B cell (primary cell): ENCODE results near the gene CSNK1E. TPM values are rescaled to one million over a fixed set of nuclear protein-coding genes. Genes with fewer than 3 reads are reported as not detected.

Experiments used
- ATAC-seq: fragments of 200-7000 bp; cut with Tn5 transposase; one replicate; pipeline ENCODE4 v1.10.0; 2021; ENCODE audit warnings: low read depth, mild to moderate bottlenecking, moderate number of reproducible peaks, moderate library complexity
- CTCF ChIA-PET: fragments of 350-600 bp; sonication (Branson Sonifier 250); formaldehyde crosslinking; loops from one replicate; lab custom pipeline; 2021; ENCODE audit warnings: antibody characterized with exemption, inconsistent platforms; lab: Charles Lee
- POLR2A ChIA-PET: fragments of 350-600 bp; sonication (Branson Sonifier 250); formaldehyde crosslinking; loops from one replicate; lab custom pipeline; 2021; ENCODE audit warnings: antibody characterized with exemption; lab: Charles Lee
- DNase-seq: peaks from one replicate; pipeline ENCODE4 v3.0.0; 2013
- H2AFZ ChIP-seq: 2 replicates; pipeline ENCODE4 v1.6.1; 2012; ENCODE audit warnings: mild to moderate bottlenecking, low read depth, low read length; ENCODE audit not compliant: insufficient read depth, poor library complexity, severe bottlenecking
- H3K27ac ChIP-seq, 2 donors: 1 replicate in 1 of 2; 2 replicates in 1 of 2; pipeline ENCODE4 v1.5.1; 2012 to 2013; ENCODE audit warnings: low read length in 2 of 2, mild to moderate bottlenecking in 2 of 2, moderate library complexity in 1 of 2
- H3K27me3 ChIP-seq, 4 experiments: fragments of 200-600 bp in 1 of 4; sonication (generic) in 1 of 4; replicated peaks in 1 of 4; 1 replicate in 2 of 4; 2 replicates in 2 of 4; pipeline versions ENCODE4 v1.6.1 to v1.7.0; 2013 to 2016; ENCODE audit warnings: low read length in 3 of 4, mild to moderate bottlenecking in 2 of 4, mixed read lengths in 1 of 4, moderate library complexity in 1 of 4; ENCODE audit not compliant: insufficient read depth in 4 of 4, control insufficient read depth in 3 of 4; ENCODE audit errors: control extremely low read depth in 1 of 4
- H3K36me3 ChIP-seq, 2 experiments: replicated peaks in 1 of 2; 1 replicate in 1 of 2; 2 replicates in 1 of 2; pipeline versions ENCODE4 v1.6.1 to v1.7.1; 2013; ENCODE audit warnings: low read length in 1 of 2; ENCODE audit not compliant: insufficient read depth in 2 of 2, control insufficient read depth in 1 of 2; ENCODE audit errors: control extremely low read depth in 1 of 2, extremely low read depth in 1 of 2
- H3K4me1 ChIP-seq, 2 donors: fragments of 200-600 bp in 1 of 2; sonication (generic) in 1 of 2; 1 replicate in 1 of 2; 2 replicates in 1 of 2; pipeline versions ENCODE4 v1.5.1 to v1.6.1; 2013 to 2017; ENCODE audit warnings: low read length in 2 of 2; ENCODE audit not compliant: control insufficient read depth in 2 of 2, insufficient read depth in 2 of 2
- H3K4me2 ChIP-seq: replicated peaks from 2 replicates; pipeline ENCODE3; 2012; ENCODE audit warnings: mild to moderate bottlenecking, low read depth, low read length; ENCODE audit not compliant: poor library complexity, severe bottlenecking
- H3K4me3 ChIP-seq, 5 experiments: fragments of 200-600 bp in 1 of 5; sonication (generic) in 1 of 5; 1 replicate in 3 of 5; 2 replicates in 2 of 5; pipeline versions ENCODE4 v1.5.1 to v1.7.0; 2011 to 2016; ENCODE audit warnings: low read length in 4 of 5, mild to moderate bottlenecking in 4 of 5, low read depth in 2 of 5, control low read depth in 1 of 5, moderate library complexity in 1 of 5; ENCODE audit not compliant: insufficient read depth in 1 of 5; ENCODE audit errors: control extremely low read depth in 1 of 5, extremely low read depth in 1 of 5
- H3K79me2 ChIP-seq: fragments of 200-600 bp; sonication (generic); one replicate; pipeline ENCODE4 v1.6.0; 2016; ENCODE audit warnings: low read length; ENCODE audit not compliant: control insufficient read depth, insufficient read depth
- H3K9ac ChIP-seq: fragments of 200-600 bp; sonication (generic); 2 replicates; pipeline ENCODE4 v1.6.1; 2017; ENCODE audit warnings: mild to moderate bottlenecking, low read length, moderate library complexity
- H3K9me3 ChIP-seq, 3 donors: one replicate each; pipeline versions ENCODE4 v1.6.1 to v1.7.1; 2013; ENCODE audit warnings: low read length in 2 of 3; ENCODE audit not compliant: control insufficient read depth in 2 of 3, insufficient read depth in 1 of 3; ENCODE audit errors: control extremely low read depth in 1 of 3
- H4K20me1 ChIP-seq: 2 replicates; pipeline ENCODE4 v1.6.0; 2012; ENCODE audit warnings: mild to moderate bottlenecking, low read length; ENCODE audit not compliant: insufficient read depth, control insufficient read depth, poor library complexity, severe bottlenecking
- H3K27ac Mint-ChIP-seq: one replicate; pipeline ENCODE4 v1.8.0; 2021; ENCODE audit warnings: mixed read lengths
- H3K27me3 Mint-ChIP-seq: one replicate; pipeline ENCODE4 v1.8.0; 2021; ENCODE audit warnings: mixed read lengths
- H3K4me1 Mint-ChIP-seq: one replicate; pipeline ENCODE4 v1.8.0; 2021; ENCODE audit warnings: mixed read lengths
- H3K4me3 Mint-ChIP-seq: one replicate; pipeline ENCODE4 v1.8.0; 2021; ENCODE audit warnings: mixed read lengths
- H3K9me3 Mint-ChIP-seq: one replicate; pipeline ENCODE4 v1.8.0; 2022; ENCODE audit warnings: mixed read lengths; ENCODE audit not compliant: insufficient read depth
- CTCF ChIP-seq: fragments of 200-600 bp; IDR thresholded peaks from one replicate; pipeline ENCODE4 v1.8.0; 2022; ENCODE audit warnings: antibody characterized with exemption, mild to moderate bottlenecking
- EZH2 ChIP-seq: IDR thresholded peaks from 2 replicates; pipeline ENCODE4 v1.6.1; 2012; ENCODE audit warnings: borderline replicate concordance, low read depth, mild to moderate bottlenecking, moderate library complexity, low read length; ENCODE audit not compliant: insufficient read depth, poor library complexity, severe bottlenecking
- WGBS: methylation state at CpG from one replicate; pipeline ENCODE4 v1.1.5; 2013; ENCODE audit warnings: missing lambda C conversion rate; ENCODE audit not compliant: insufficient coverage; 5-methylcytosine and 5-hydroxymethylcytosine counted together
- intact Hi-C: fragments of 100-400 bp; cut with micrococcal nuclease; formaldehyde crosslinking; loops from one replicate; pipeline ENCODE4 v1.10.0; 2022
- polyA plus RNA-seq: library from polyadenylated mRNA; depleted of rRNA; stranded (reverse); fragments of >200 nt; gene quantifications from 2 replicates; pipeline ENCODE4 v1.2.3, GENCODE V29; 2012
- total RNA-seq, 2 donors: library from RNA; stranded (reverse); fragments of 120-200 nt in 1 of 2; gene quantifications; 1 replicate in 1 of 2; 2 replicates in 1 of 2; pipeline versions ENCODE4 v1.2.3 to v1.2.4, GENCODE V29; 2013 to 2022

Gene CSNK1E
- total and polyA plus RNA-seq, 2 donors (not counting 1 experiment from before 2014, with no cell fraction given) = 113 to 133 TPM

DNA sequence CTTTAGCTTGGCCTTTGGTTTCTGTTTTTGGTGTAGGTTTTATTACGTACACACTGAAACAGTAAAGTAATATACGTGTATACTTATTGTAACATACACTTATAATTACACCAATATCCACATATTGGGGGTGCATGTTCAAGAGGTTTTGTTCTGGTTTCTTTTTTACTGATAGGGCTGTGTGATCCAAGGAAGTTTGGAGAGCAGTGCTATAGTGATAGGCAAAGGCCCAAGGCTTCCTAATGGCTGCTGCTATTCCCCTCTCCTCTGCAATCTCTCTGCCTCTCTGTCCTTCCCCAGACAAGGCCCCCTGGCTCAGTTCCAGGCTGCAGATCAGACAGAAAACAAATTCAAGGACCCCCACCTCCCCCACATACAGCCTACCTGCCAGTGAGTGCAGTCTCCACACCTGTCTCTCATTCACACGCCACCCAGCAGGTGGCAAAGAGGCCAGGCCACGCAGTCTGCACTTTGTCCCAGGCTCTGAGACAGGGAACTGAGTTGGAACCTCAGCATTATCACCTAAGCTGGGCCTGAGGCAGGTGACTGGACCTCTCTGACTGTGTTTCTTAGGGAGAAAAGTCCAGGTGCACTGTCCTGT, 59.5 kb downstream of the CSNK1E start:
- 95% methylated on average over 2 of the region's 4 CpGs for WGBS
- DNase-seq = no peak
- no peak for ATAC-seq
- intact Hi-C loops = no loop called here
- Histone ChIP-seq H3K36me3 (no peaks in the 10 kb centered on the region), H3K27me3 (no peaks in the 10 kb centered on the region), H3K4me2 (no peak overlapping the region), H3K27ac (no peak overlapping the region), H2AFZ (no peak overlapping the region), H4K20me1 (peaks cover 5% of the 10 kb centered on the region), H3K79me2 (peaks cover 9% of the 10 kb centered on the region), H3K9ac (no peak overlapping the region), H3K4me1 (peaks cover 3 to 19% of the 10 kb centered on the region in 2 donors), H3K9me3 (no peaks in the 10 kb centered on the region), H3K4me3 (no peak overlapping the region)
- no peak overlapping the region for H3K27ac Mint-ChIP-seq
- H3K4me3 Mint-ChIP-seq = no peak overlapping the region
- H3K9me3 Mint-ChIP-seq = no peaks in the 10 kb centered on the region
- ChIA-PET POLR2A (interaction anchor here (0.6 kb wide), 1 partner anchor 15 kb away, joined by 5 read pairs; no protein-coding TSS in a partner anchor), CTCF (interaction anchor here (1.3 kb wide), 1 partner anchor 143 kb away, joined by 3 read pairs; no protein-coding TSS in a partner anchor)
- TF ChIP-seq CTCF = no peak
- TF ChIP-seq EZH2 = no peak
- H3K27me3 Mint-ChIP-seq = no peaks in the 10 kb centered on the region
- peaks cover 28% of the 10 kb centered on the region for H3K4me1 Mint-ChIP-seq

DNA sequence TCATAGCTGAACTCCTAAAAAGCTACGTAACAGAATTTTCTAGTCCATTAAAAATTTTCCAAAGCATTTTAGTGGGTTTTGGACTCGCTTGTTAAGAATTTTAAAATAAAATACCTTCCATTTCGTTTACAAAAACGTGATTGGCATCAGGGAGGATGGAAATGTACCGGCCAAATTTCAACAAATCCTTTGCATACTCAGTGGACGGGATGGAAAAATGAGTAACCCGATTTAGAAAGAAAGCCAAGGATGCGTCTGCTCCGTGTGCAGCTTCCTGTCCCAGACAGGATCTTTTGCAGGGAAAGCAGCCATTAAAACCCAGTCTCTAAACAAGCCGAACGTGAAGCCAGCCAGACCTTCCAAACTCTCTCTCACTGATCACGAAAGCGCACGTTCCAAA, 60.1 kb downstream of the CSNK1E start:
- CTCF ChIA-PET = interaction anchor here (0.6 kb wide), 1 partner anchor 10 kb away, joined by 3 read pairs; no protein-coding TSS in a partner anchor
- POLR2A ChIA-PET = no interaction called here
- no peak for DNase-seq
- H3K9ac ChIP-seq = no peak overlapping the region
- no peaks in the 10 kb centered on the region for H3K36me3 ChIP-seq
- no peak overlapping the region for H2AFZ ChIP-seq
- no peaks in the 10 kb centered on the region for H4K20me1 ChIP-seq
- peaks cover 8% of the 10 kb centered on the region for H3K79me2 ChIP-seq
- H3K4me1 ChIP-seq = peaks cover 3 to 19% of the 10 kb centered on the region in 2 donors
- WGBS = 95% methylated on average over 7 of the region's 14 CpGs
- Mint-ChIP-seq H3K4me3 (no peak overlapping the region), H3K27me3 (no peaks in the 10 kb centered on the region), H3K27ac (no peak overlapping the region), H3K4me1 (peaks cover 25% of the 10 kb centered on the region), H3K9me3 (no peaks in the 10 kb centered on the region)
- intact Hi-C loops = no loop called here
- H3K4me2 ChIP-seq = no peak overlapping the region
- no peaks in the 10 kb centered on the region for H3K27me3 ChIP-seq
- no peak for TF ChIP-seq EZH2
- no peak overlapping the region for H3K4me3 ChIP-seq
- no peak overlapping the region for H3K27ac ChIP-seq
- H3K9me3 ChIP-seq = no peaks in the 10 kb centered on the region
- ATAC-seq = no peak
